Smooth muscle cell (in vitro differentiated cells): ENCODE results near the gene ACE2. TPM values are rescaled to one million over a fixed set of nuclear protein-coding genes. Genes with fewer than 3 reads are reported as not detected.
A peak's percentile ranks its signal among the peaks of the same experiment; 100 is the strongest.

Experiments
- DNase-seq: peaks from one replicate; lab custom pipeline; 2025; ENCODE audit not compliant: unreplicated experiment; lab: John Stamatoyannopoulos, UW
- H2AFZ ChIP-seq: fragments of 200-600 bp; sonication (generic); 2 replicates; pipeline ENCODE4 v1.6.0; 2016; ENCODE audit warnings: antibody characterized with exemption, low read depth, mild to moderate bottlenecking
- H3F3A ChIP-seq: fragments of 200-600 bp; sonication (generic); 2 replicates; pipeline ENCODE4 v1.6.0; 2017; ENCODE audit warnings: antibody characterized with exemption, low read depth
- H3K27ac ChIP-seq: fragments of 200-600 bp; sonication (generic); 2 replicates; pipeline ENCODE4 v1.5.1; 2016; ENCODE audit warnings: low read depth, mild to moderate bottlenecking
- H3K27me3 ChIP-seq: fragments of 200-600 bp; sonication (generic); 2 replicates; pipeline ENCODE4 v1.6.1; 2016; ENCODE audit warnings: low read depth, mild to moderate bottlenecking
- H3K36me3 ChIP-seq: fragments of 200-600 bp; sonication (generic); 2 replicates; pipeline ENCODE4 v1.5.1; 2016; ENCODE audit warnings: low read depth
- H3K4me1 ChIP-seq: fragments of 200-600 bp; sonication (generic); 2 replicates; pipeline ENCODE4 v1.5.1; 2016; ENCODE audit warnings: low read depth
- H3K4me2 ChIP-seq: fragments of 200-600 bp; sonication (generic); 2 replicates; pipeline ENCODE4 v1.6.0; 2016; ENCODE audit warnings: mild to moderate bottlenecking
- H3K4me3 ChIP-seq: fragments of 200-600 bp; sonication (generic); 2 replicates; pipeline ENCODE4 v1.5.1; 2016; ENCODE audit warnings: mild to moderate bottlenecking
- H3K79me2 ChIP-seq: fragments of 200-600 bp; sonication (generic); 2 replicates; pipeline ENCODE4 v1.6.0; 2016; ENCODE audit warnings: low read depth, mild to moderate bottlenecking
- H3K9ac ChIP-seq: fragments of 200-600 bp; sonication (generic); 2 replicates; pipeline ENCODE4 v1.6.0; 2016; ENCODE audit warnings: low read depth
- H3K9me3 ChIP-seq: fragments of 200-600 bp; sonication (generic); replicated peaks from 2 replicates; pipeline ENCODE4 v1.5.1; 2016; ENCODE audit warnings: low read depth
- H4K20me1 ChIP-seq: fragments of 200-600 bp; sonication (generic); 2 replicates; pipeline ENCODE4 v1.6.0; 2016; ENCODE audit warnings: low read depth
- CTCF ChIP-seq: fragments of 200-600 bp; sonication (generic); IDR thresholded peaks from 2 replicates; pipeline ENCODE4 v1.5.1; 2017; ENCODE audit warnings: borderline replicate concordance, mild to moderate bottlenecking, antibody characterized with exemption; ENCODE audit not compliant: insufficient read depth, poor library complexity, severe bottlenecking
- WGBS: methylation state at CpG from one replicate; pipeline ENCODE4 v1.1.7; 2016; ENCODE audit warnings: low lambda C conversion rate; 5-methylcytosine and 5-hydroxymethylcytosine counted together
- polyA plus RNA-seq: library from polyadenylated mRNA; unstranded; fragments of >200 nt; fragmentation: Nextera tagmentation; extraction: Ambion mirVana; gene quantifications from 2 replicates; pipeline ENCODE4 v1.2.1, GENCODE V29; 2016
- total RNA-seq: library from RNA; depleted of rRNA; stranded (reverse); fragments of >200 nt; gene quantifications from 2 replicates; pipeline ENCODE4 v1.2.3, GENCODE V29; 2014

The ACE2 gene
- total and polyA plus RNA-seq, 2 experiments from 2014 or later: 1.0 to 1.6 TPM

GRCh38 chrX:15567267-15567666 is 33.5 kb downstream of the ACE2 start:
- no peaks in the 10 kb centered on the region for H3K36me3 ChIP-seq
- no peak for TF ChIP-seq CTCF
- no peak overlapping the region for H3K27ac ChIP-seq
- H2AFZ ChIP-seq: no peak overlapping the region
- no peak overlapping the region for H3K9ac ChIP-seq
- WGBS: 92% methylated on average over 1 of the region's 1 CpG
- H4K20me1 ChIP-seq: no peaks in the 10 kb centered on the region
- no peak overlapping the region for H3K4me2 ChIP-seq
- no peaks in the 10 kb centered on the region for H3K27me3 ChIP-seq
- DNase-seq: no peak
- no peak overlapping the region for H3K4me3 ChIP-seq
- no peaks in the 10 kb centered on the region for H3K79me2 ChIP-seq
- no peaks in the 10 kb centered on the region for H3K9me3 ChIP-seq
- no peaks in the 10 kb centered on the region for H3F3A ChIP-seq
- H3K4me1 ChIP-seq: peaks cover 12% of the 10 kb centered on the region

GRCh38 chrX:15566244-15566643 is 34.5 kb downstream of the ACE2 start:
- Histone ChIP-seq H3F3A (no peaks in the 10 kb centered on the region), H3K27me3 (no peaks in the 10 kb centered on the region), H3K4me1 (peaks cover 12% of the 10 kb centered on the region), H3K4me3 (no peak overlapping the region), H3K9me3 (no peaks in the 10 kb centered on the region), H2AFZ (no peak overlapping the region), H3K36me3 (no peaks in the 10 kb centered on the region), H3K9ac (no peak overlapping the region), H3K79me2 (no peaks in the 10 kb centered on the region), H4K20me1 (no peaks in the 10 kb centered on the region), H3K4me2 (no peak overlapping the region), H3K27ac (no peak overlapping the region)
- DNase-seq: no peak
- no peak for TF ChIP-seq CTCF
- 67% methylated on average over 1 of the region's 1 CpG for WGBS

- Histone ChIP-seq H4K20me1 (no peaks in the 10 kb centered on the region), H3K4me3 (no peak overlapping the region), H3K36me3 (no peaks in the 10 kb centered on the region), H3K9ac (no peak overlapping the region), H2AFZ (no peak overlapping the region), H3K27me3 (no peaks in the 10 kb centered on the region), H3K9me3 (no peaks in the 10 kb centered on the region), H3K79me2 (no peaks in the 10 kb centered on the region), H3K27ac (no peak overlapping the region), H3K4me1 (peaks cover 7% of the 10 kb centered on the region), H3F3A (no peaks in the 10 kb centered on the region), H3K4me2 (no peak overlapping the region)
- peak; percentile 3 for DNase-seq
- peak; percentile 67 for TF ChIP-seq CTCF
- WGBS: 30% methylated on average over 5 of the region's 5 CpGs
Observed at GRCh38 chrX:15564981-15565579, 35.7 kb downstream of the ACE2 start.

GRCh38 chrX:15563056-15563455 is 37.7 kb downstream of the ACE2 start:
- Histone ChIP-seq H3K27ac (no peak overlapping the region), H3K4me2 (no peak overlapping the region), H3K79me2 (no peaks in the 10 kb centered on the region), H3K36me3 (no peaks in the 10 kb centered on the region), H3K4me1 (peaks cover 6% of the 10 kb centered on the region), H3F3A (no peaks in the 10 kb centered on the region), H4K20me1 (no peaks in the 10 kb centered on the region), H3K4me3 (no peak overlapping the region), H3K9ac (no peak overlapping the region), H2AFZ (no peak overlapping the region), H3K27me3 (no peaks in the 10 kb centered on the region), H3K9me3 (no peaks in the 10 kb centered on the region)
- DNase-seq: no peak
- TF ChIP-seq CTCF: no peak
- WGBS: 84% methylated on average over 7 of the region's 7 CpGs
